ENCODE measurements around the gene CSN2.

- TF ChIP-seq CTCF (conservative IDR thresholded peaks at IDR 0.05): no peak
- no peak for TF ChIP-seq ZFX (IDR thresholded peaks at IDR 0.05)
Observed at GRCh38 chr4:69984030-69984443, 18.5 kb upstream of the CSN2 start.
